ENCODE results near the gene FRS3. TPM values are rescaled to one million over a fixed set of nuclear protein-coding genes. Genes with fewer than 3 reads are reported as not detected.

Gene FRS3
- total and polyA plus RNA-seq, 2 of the 13 experiments (the other 11 are each of a cell fraction or from before 2014, with no cell fraction given): 3.0 to 7.4 TPM

DNA sequence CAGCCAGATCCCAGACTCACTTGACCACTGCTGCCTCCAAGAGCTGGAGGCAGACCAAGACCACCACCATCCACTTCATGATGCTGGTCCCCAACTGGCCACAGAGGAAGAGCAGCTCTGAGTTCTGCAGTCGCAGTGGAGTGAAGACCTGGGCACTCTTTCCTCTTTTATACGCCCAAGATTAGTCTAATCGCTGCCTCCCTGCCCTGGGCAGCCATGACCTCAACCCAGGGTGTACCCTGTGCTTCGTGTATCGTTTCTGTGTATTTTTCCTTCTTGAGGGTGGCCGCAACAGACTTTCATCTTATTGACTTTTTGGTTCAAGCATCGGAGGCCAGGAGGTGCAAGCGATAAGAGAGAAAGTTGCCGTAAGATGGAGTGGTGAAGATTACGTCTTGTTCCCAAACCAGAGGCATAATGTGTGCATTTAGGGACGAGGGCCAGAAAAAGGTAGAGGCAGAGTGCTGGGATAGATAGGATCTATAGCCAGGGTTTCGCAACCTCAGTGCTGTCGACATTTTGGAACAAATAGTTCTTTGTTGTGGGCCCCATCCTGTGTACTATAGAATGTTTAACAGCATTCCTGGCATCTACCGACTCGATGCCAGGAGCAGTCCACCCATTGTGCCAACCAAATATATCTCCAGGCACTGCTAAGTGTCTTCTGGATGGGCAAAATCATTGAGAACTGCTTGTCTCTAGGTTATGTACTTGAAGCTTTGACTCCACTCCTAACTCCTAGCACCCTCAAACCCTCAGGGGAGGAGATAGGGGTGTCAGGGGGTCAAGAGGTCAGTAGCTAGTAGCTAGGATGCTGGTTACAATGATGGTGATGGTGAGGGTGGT is 32.2 kb downstream of the FRS3 start, which contains the start of gene PGC (continued):
- TF ChIP-seq, protein P1, sequence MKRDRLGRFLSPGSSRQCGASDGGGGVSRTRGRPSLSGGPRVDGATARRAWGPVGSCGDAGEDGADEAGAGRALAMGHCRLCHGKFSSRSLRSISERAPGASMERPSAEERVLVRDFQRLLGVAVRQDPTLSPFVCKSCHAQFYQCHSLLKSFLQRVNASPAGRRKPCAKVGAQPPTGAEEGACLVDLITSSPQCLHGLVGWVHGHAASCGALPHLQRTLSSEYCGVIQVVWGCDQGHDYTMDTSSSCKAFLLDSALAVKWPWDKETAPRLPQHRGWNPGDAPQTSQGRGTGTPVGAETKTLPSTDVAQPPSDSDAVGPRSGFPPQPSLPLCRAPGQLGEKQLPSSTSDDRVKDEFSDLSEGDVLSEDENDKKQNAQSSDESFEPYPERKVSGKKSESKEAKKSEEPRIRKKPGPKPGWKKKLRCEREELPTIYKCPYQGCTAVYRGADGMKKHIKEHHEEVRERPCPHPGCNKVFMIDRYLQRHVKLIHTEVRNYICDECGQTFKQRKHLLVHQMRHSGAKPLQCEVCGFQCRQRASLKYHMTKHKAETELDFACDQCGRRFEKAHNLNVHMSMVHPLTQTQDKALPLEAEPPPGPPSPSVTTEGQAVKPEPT (CRISPR knock-in tag; IDR thresholded peaks at IDR 0.05; ENCODE audit: low read depth): 0 out of 2 replicates have a peak, but pooled peaks have one; percentile 59
- TF ChIP-seq, protein P2, sequence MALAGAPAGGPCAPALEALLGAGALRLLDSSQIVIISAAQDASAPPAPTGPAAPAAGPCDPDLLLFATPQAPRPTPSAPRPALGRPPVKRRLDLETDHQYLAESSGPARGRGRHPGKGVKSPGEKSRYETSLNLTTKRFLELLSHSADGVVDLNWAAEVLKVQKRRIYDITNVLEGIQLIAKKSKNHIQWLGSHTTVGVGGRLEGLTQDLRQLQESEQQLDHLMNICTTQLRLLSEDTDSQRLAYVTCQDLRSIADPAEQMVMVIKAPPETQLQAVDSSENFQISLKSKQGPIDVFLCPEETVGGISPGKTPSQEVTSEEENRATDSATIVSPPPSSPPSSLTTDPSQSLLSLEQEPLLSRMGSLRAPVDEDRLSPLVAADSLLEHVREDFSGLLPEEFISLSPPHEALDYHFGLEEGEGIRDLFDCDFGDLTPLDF (CRISPR knock-in tag; IDR thresholded peaks at IDR 0.05): no peak
- TF ChIP-seq, protein P3, sequence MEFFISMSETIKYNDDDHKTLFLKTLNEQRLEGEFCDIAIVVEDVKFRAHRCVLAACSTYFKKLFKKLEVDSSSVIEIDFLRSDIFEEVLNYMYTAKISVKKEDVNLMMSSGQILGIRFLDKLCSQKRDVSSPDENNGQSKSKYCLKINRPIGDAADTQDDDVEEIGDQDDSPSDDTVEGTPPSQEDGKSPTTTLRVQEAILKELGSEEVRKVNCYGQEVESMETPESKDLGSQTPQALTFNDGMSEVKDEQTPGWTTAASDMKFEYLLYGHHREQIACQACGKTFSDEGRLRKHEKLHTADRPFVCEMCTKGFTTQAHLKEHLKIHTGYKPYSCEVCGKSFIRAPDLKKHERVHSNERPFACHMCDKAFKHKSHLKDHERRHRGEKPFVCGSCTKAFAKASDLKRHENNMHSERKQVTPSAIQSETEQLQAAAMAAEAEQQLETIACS (CRISPR knock-in tag; IDR thresholded peaks at IDR 0.05): no peak
- TF ChIP-seq, protein P4, sequence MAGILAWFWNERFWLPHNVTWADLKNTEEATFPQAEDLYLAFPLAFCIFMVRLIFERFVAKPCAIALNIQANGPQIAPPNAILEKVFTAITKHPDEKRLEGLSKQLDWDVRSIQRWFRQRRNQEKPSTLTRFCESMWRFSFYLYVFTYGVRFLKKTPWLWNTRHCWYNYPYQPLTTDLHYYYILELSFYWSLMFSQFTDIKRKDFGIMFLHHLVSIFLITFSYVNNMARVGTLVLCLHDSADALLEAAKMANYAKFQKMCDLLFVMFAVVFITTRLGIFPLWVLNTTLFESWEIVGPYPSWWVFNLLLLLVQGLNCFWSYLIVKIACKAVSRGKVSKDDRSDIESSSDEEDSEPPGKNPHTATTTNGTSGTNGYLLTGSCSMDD (CRISPR knock-in tag; IDR thresholded peaks at IDR 0.05): no peak
- TF ChIP-seq ZNF138 (CRISPR knock-in tag; IDR thresholded peaks at IDR 0.05; ENCODE audit: low read depth) (no peak), EED (CRISPR knock-in tag; IDR thresholded peaks at IDR 0.05) (peak; percentile 23; the same call in 1 of the 2 replicates), CBX2 (IDR thresholded peaks at IDR 0.05; ENCODE audit: low read depth, low read length) (no peak), CBX2 (CRISPR knock-in tag; IDR thresholded peaks at IDR 0.05; ENCODE audit: low read depth) (no peak), ZNF670 (CRISPR knock-in tag; IDR thresholded peaks at IDR 0.05; ENCODE audit: borderline replicate concordance) (0 out of 2 replicates have a peak, but pooled peaks have one; percentile 62), SPEN (CRISPR knock-in tag; IDR thresholded peaks at IDR 0.05; ENCODE audit: low read depth) (no peak; the same call in 1 of the 2 replicates), ZNF124 (CRISPR knock-in tag; IDR thresholded peaks at IDR 0.05) (no peak)
- TF ChIP-seq, protein P5, sequence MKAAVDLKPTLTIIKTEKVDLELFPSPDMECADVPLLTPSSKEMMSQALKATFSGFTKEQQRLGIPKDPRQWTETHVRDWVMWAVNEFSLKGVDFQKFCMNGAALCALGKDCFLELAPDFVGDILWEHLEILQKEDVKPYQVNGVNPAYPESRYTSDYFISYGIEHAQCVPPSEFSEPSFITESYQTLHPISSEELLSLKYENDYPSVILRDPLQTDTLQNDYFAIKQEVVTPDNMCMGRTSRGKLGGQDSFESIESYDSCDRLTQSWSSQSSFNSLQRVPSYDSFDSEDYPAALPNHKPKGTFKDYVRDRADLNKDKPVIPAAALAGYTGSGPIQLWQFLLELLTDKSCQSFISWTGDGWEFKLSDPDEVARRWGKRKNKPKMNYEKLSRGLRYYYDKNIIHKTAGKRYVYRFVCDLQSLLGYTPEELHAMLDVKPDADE (CRISPR knock-in tag; IDR thresholded peaks at IDR 0.05): no peak
- TF ChIP-seq, protein P6, sequence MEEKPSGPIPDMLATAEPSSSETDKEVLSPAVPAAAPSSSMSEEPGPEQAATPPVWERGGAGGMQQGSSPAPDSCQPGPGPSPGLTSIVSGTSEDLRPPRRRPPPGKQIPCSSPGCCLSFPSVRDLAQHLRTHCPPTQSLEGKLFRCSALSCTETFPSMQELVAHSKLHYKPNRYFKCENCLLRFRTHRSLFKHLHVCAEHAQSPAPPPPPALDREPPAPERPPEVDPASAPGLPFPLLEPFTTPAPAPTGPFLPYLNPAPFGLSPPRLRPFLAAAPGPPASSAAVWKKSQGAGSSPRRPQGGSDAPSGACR (CRISPR knock-in tag; IDR thresholded peaks at IDR 0.05): no peak
- TF ChIP-seq, protein P7, sequence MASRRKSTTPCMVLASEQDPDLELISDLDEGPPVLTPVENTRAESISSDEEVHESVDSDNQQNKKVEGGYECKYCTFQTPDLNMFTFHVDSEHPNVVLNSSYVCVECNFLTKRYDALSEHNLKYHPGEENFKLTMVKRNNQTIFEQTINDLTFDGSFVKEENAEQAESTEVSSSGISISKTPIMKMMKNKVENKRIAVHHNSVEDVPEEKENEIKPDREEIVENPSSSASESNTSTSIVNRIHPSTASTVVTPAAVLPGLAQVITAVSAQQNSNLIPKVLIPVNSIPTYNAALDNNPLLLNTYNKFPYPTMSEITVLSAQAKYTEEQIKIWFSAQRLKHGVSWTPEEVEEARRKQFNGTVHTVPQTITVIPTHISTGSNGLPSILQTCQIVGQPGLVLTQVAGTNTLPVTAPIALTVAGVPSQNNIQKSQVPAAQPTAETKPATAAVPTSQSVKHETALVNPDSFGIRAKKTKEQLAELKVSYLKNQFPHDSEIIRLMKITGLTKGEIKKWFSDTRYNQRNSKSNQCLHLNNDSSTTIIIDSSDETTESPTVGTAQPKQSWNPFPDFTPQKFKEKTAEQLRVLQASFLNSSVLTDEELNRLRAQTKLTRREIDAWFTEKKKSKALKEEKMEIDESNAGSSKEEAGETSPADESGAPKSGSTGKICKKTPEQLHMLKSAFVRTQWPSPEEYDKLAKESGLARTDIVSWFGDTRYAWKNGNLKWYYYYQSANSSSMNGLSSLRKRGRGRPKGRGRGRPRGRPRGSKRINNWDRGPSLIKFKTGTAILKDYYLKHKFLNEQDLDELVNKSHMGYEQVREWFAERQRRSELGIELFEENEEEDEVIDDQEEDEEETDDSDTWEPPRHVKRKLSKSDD (CRISPR knock-in tag; IDR thresholded peaks at IDR 0.05; ENCODE audit: low read depth): peak; percentile 84; the same call in 1 of the 2 replicates
